Activated CD4-positive, alpha-beta T cell treated with anti-CD3 and anti-CD28 coated beads, Interleukin-2, amount 50 U/mL, for 24 hours (primary cell): ENCODE data around the gene GNB1L.

Source experiments
- DNase-seq, 2 donors: peaks; one replicate each; pipeline ENCODE4 v3.0.0-alpha.2; 2020; ENCODE audit warnings: low read depth in 1 of 2, low spot score in 1 of 2

Gene GNB1L

GRCh38 chr22:19866665-19867009 lies 12.0 kb upstream of the GNB1L start:
- no peak for DNase-seq

- DNase-seq, result no peak
Observed at GRCh38 chr22:19865141-19865829, 10.6 kb upstream of the GNB1L start.

GRCh38 chr22:19864538-19865106 lies 9.9 kb upstream of the GNB1L start:
- DNase-seq, result no peak

- DNase-seq, result no peak
Observed at GRCh38 chr22:19863571-19863970, 8.9 kb upstream of the GNB1L start.

- no peak for DNase-seq
Observed at GRCh38 chr22:19862619-19863246, 8.1 kb upstream of the GNB1L start.

- no peak for DNase-seq
Observed at GRCh38 chr22:19859861-19860510, 5.3 kb upstream of the GNB1L start.

- DNase-seq, result no peak
Observed at GRCh38 chr22:19857382-19857781, 2.7 kb upstream of the GNB1L start.

GRCh38 chr22:19855504-19856409 lies 1.1 kb upstream of the GNB1L start:
- peak; percentile 46 to 57 for DNase-seq

GRCh38 chr22:19853879-19854777 lies 546 bp downstream of the GNB1L start:
- DNase-seq, result peak in 1 of 2 donors; percentile 7

GRCh38 chr22:19853058-19853878 lies 1.4 kb downstream of the GNB1L start:
- no peak for DNase-seq

- DNase-seq, result no peak
Observed at GRCh38 chr22:19852177-19852781, 2.4 kb downstream of the GNB1L start.

GRCh38 chr22:19851291-19852176 lies 3.1 kb downstream of the GNB1L start:
- DNase-seq, result no peak

- no peak for DNase-seq
Observed at GRCh38 chr22:19850763-19851109, 3.9 kb downstream of the GNB1L start.

- no peak for DNase-seq
Observed at GRCh38 chr22:19849835-19850762, 4.6 kb downstream of the GNB1L start.

GRCh38 chr22:19848298-19849224 lies 6.1 kb downstream of the GNB1L start:
- no peak for DNase-seq

- no peak for DNase-seq
Observed at GRCh38 chr22:19847345-19847632, 7.4 kb downstream of the GNB1L start.
